GM18907 (cell line): ENCODE measurements around the gene TAF13.
A peak's percentile ranks its signal among the peaks of the same experiment; 100 is the strongest.
"Not testable (repeated sequence)": the region's sequence is repeated elsewhere in the genome, so short reads cannot be mapped to it uniquely, and the experiment has no call there.

Experiments used
- ATAC-seq: cut with Tn5 transposase; IDR thresholded peaks from one replicate; pipeline ENCODE4 v1.9.1; 2021; ENCODE audit warnings: mild to moderate bottlenecking, moderate library complexity; ENCODE audit not compliant: unreplicated experiment

Gene TAF13

DNA sequence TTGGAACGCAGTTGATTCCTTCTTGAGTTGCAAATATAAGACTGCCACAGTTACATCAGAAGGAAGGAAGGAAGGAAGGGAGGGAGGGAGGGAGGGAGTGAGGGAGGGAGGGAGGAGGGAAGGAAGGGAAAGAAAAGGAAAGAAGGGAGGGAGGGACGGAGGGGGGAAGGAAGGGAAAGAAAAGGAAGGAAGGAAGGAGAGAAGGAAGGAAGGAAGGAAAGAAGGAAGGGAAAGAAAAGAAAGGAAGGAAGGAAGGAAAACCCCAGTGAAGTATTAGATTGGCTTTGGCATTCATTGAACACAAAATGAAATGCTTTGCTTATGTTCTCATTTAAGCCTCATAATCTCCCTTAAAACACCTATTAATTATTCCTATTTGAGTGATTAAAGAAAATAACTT, 27.5 kb downstream of the TAF13 start:
- ATAC-seq = no peak

DNA sequence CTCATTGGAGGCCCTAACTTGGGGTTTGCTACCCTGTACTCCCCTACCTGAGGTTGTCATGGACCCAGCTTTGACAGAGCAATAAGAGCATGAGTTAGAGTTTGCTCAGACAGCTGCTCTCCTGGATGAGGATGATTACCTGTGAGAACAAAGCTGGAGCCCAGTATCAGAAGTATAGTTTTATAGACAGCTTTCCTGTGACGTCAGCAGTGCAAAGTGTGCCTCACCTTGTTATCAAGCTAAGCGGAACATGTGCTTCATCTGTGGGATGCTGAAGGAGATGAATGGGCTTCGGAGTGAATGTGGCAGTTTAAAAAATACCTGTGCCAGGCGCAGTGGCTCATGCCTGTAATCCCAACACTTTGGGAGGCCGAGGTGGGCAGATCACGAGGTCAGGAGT, 28.5 kb downstream of the TAF13 start:
- ATAC-seq = no peak

DNA sequence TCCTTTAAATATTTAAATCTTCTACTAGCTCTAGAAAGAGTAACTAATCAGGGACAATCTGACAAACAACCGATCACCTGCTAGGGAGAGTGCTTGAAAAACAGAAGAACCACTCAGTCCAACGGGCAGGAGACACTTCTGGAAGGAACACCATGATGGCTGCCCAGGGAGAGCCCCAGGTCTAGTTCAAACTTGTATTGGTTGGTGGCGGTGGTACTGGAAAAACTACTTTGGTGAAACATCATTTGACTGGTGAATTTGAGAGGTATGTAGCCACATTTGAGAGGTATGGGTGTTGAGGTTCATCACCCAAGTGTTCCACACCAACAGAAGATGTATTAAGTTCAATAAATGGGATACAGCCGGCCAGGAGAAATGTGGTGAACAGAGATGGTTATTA, 29.1 kb downstream of the TAF13 start:
- no peak for ATAC-seq

DNA sequence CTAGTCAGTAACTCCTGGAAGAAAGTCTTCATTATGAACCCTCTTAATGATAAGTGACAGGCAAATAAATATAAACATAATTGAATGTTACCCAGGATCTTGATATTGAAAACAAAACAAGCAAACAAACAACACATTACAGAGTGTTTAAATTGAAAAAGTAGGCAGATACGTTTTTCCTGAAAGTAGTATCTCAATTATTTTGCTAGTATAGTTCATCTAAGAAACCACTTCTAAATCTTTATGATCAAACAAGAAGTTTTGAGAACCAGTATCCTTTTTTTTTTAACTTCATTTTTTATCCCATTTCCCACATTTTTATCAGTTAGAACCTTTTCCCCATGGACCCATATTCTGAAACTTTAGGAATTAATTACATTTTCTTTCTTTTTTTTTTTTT, 30.2 kb downstream of the TAF13 start:
- ATAC-seq = no peak

- peak; percentile 96 for ATAC-seq
Measured at GRCh38 chr1:109041621-109042468, 34.0 kb downstream of the TAF13 start, which contains the start of gene WDR47. TSS of gene WDR47 (minus strand) at chr1:109042102. CDS start at chr1:109023512, 18,590 bp downstream.

DNA sequence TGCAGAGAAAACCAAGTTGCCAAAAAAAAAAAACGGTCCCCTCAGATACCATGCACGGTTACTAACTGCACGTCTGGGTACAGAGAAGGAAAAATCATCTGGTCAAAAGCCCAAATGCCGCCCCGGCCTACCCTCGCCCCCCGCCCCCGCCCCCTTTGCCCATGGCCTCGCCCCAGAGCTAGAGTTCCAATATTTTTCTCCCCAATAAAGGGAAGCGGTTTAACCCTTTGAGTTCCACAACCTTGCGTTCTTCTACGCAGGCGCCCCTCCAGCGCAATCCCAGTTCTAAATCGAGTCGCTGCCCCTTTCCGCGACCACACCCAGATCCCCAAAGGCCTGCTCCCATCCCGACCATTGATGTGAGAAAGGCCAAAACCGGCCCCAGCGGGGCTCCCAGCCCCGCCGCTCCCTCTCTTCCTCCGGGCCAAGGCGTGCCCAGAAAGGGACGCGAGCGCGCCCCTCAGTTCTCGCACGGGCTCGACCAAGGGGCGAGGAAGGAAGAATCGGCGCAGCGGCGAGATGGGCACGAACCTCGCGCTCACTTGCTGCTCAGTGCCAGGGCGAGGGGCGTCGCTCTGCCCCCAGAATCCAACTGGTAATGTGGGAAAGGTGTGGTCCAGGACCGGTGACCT, 34.7 kb downstream of the TAF13 start:
- peak; percentile 43 for ATAC-seq

- no peak for ATAC-seq
Measured at GRCh38 chr1:109040627-109040988, 35.2 kb downstream of the TAF13 start.

- no peak for ATAC-seq
Measured at GRCh38 chr1:109034382-109034781, 41.4 kb downstream of the TAF13 start.

- ATAC-seq = not testable (repeated sequence)
Measured at GRCh38 chr1:109029493-109029892, 46.3 kb downstream of the TAF13 start.

DNA sequence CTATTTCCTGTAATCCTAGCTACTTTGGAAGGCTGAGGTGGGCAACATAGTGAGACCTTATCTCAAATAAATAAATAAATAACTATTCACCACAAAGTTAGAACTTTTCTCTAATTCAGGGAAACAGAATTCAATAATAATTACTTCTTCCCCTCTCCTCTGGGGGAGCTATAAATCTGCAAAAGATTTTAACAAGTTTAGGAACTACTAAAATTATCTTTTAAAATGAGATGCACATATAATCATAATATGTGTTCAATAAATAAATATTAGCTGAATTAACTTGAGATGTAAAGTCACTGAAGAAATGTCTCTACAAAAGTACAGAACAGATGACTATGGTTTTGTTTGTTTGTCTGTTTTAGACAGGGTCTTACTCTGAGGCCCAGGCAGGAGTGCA, 48.0 kb downstream of the TAF13 start:
- no peak for ATAC-seq

DNA sequence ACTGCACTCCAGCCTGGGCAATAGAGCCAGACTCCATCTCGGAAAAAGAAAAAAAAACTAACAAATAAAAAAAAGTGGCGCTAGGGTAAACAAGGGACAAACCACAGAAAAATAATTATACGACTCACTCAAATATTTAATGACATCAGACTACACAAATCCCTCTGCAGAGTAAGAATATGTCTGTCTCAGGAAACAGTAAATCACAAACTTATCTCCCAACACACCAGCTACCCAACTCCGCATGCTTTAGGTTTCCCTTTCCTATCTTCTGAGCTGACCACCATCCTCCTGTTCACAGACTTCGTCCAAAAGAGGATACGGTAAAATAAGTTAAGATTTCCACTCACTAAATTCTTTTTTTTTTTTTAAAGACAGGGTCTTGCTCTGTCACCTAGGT, 50.1 kb downstream of the TAF13 start:
- ATAC-seq = no peak

- no peak for ATAC-seq
Measured at GRCh38 chr1:109024646-109025045, 51.2 kb downstream of the TAF13 start.

DNA sequence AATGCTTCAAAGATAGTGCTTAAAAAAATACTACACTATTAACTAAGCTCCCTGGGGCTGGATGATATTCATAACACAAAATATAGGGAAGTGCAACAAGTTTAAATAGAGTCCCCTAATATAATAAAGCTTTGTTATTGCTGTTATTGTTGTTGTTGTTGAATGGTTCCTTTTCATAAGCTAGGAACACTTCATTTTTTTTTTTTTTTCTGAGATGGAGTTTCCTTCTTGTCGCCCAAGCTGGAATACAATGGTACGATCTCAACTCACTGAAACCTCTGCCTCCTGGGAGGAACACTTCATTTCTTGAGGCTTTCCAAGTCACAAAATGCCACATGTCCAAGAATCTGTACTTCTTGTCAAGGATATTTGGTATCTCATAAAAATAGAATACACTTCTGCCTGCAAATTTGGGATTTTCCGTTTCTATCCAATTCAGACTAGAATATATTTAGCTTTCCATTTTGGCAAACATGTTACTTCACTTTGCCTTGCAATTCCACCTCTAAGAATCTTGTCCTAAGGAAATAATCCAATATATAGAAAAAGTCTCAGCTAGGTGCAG, 55.0 kb downstream of the TAF13 start:
- no peak for ATAC-seq

DNA sequence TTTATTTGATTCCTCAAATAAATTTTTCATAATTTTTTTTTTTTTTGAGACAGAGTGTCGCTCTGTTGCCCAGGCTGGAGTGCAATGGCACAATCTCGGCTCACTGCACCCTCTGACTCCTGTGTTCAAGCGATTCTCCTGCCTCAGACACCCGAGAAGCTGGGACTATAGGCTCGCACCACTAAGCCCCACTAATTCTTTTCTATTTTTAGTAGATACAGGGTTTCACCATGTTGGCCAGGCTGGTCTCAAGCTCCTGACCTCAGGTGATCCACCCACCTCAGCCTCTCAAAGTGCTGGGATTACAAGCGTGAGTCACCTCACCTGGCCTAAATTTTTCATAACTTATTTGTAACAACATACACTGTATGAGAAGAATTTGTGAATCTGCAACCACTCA, 58.1 kb downstream of the TAF13 start:
- ATAC-seq = not testable (repeated sequence)

DNA sequence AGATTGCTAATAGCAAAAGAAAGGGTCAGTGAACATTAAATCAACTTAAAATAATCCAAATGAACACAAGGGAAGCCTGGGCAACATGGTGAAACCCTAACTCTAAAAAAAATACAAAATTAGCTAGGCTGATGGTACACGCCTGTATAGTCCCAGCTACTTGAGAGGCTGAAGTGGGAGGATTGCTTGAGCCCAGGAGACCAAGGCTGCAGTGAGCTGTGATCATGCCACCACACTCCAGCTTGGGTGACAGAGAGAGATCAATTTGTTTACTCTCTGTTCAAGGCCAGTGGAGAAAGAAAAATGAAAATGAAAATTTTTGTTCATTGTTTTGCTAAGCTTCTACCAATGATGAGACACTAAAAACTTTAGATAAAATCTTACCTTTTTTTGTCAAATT, 58.7 kb downstream of the TAF13 start:
- ATAC-seq = no peak
